Adrenal gland (tissue), 5 donors: ENCODE results near the gene GRAMD2A.

Source experiments
- POLR2A ChIP-seq, 2 donors: fragments of 450-650 bp; IDR thresholded peaks; one replicate each; pipeline ENCODE4 v1.6.1; 2017; ENCODE audit warnings: antibody characterized with exemption in 2 of 2, mild to moderate bottlenecking in 2 of 2, moderate library complexity in 1 of 2
- TF ChIP-seq, protein P1 (sequence below), 6 experiments: fragments of 450-650 bp in 4 of 6; fragments of 200-600 bp in 2 of 6; sonication (generic) in 1 of 6; IDR thresholded peaks; 1 replicate in 5 of 6; 2 replicates in 1 of 6; pipeline versions ENCODE4 v1.5.1 to v1.8.0; 2016 to 2021; ENCODE audit warnings: antibody characterized with exemption in 6 of 6, mild to moderate bottlenecking in 2 of 6, moderate library complexity in 1 of 6
- donor health status: DM: no; HTN: no; CAD: no.

DNA sequence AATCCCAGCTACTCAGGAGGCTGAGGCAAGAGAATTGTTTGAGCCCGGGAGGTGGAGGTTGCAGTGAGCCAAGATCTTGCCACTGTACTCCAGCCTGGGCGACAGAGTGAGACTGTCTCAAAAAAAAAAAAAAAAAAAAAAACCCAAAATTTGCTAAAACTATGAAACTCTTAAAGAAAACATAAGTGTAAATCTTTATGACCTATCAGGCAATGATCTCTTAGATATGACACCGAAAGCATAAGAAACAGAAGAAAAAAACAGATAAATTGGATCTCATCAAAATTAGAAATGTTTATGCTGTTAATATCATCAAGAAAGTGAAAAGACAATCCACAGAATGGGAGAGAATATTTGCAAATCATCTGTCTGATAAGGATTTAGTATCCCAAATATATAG is 15.3 kb downstream of the GRAMD2A start:
- no peak for TF ChIP-seq POLR2A (IDR thresholded peaks at IDR 0.05)
- TF ChIP-seq, protein P1, sequence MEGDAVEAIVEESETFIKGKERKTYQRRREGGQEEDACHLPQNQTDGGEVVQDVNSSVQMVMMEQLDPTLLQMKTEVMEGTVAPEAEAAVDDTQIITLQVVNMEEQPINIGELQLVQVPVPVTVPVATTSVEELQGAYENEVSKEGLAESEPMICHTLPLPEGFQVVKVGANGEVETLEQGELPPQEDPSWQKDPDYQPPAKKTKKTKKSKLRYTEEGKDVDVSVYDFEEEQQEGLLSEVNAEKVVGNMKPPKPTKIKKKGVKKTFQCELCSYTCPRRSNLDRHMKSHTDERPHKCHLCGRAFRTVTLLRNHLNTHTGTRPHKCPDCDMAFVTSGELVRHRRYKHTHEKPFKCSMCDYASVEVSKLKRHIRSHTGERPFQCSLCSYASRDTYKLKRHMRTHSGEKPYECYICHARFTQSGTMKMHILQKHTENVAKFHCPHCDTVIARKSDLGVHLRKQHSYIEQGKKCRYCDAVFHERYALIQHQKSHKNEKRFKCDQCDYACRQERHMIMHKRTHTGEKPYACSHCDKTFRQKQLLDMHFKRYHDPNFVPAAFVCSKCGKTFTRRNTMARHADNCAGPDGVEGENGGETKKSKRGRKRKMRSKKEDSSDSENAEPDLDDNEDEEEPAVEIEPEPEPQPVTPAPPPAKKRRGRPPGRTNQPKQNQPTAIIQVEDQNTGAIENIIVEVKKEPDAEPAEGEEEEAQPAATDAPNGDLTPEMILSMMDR (IDR thresholded peaks at IDR 0.05): no peak
